ENCODE measurements around the gene TBPL2.
"Not testable (repeated sequence)": the region's sequence is repeated elsewhere in the genome, so short reads cannot be mapped to it uniquely, and the experiment has no call there.

The TBPL2 gene

DNA sequence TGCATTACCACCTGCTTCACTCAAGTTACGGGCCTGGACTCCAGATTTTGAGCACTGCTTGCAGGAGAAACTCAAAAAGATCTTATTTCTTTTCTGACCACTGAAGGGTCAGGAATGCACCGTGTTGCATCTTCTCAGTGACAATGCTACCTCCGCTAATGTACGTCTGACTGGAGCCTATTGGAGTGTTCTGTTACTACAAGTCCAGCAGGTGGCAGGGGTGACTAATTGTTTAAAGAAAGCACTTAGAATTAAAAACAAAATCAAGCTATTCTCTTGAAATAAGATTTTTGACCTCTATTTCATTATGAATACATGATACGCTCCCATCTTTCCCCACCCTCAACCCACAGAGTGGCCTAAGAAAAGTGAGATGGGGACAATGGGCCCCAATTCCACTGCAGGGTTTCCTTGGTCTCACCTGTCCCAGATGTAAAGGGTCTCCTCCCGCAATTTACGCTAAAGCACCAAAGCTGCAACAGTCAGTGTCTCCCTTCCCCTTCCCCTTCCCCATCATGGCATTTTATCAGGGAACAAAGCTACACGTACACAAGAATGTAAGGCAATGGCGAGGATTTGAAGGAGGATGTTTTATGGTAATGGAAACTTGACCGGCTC is 2.2 kb downstream of the TBPL2 start:
- no peak for DNase-seq

DNA sequence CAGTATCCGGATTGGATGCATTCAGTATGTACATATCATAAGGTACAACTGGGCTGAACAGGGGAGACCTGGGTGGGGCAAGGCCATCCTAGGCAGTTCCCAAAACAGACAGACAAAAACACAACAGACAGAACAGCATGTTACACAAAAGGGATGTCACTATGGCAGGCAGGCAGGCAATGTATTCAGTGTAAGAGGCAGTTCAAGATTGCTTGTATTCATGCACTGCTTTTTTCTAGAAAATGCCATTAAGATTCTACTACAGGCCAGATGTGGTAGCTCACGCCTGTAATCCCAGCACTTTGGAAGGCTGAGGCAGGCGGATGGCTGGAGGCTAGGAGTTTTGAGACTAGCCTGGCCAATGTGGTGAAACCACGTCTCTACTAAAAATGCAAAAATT is 3.5 kb downstream of the TBPL2 start:
- DNase-seq = no peak

DNA sequence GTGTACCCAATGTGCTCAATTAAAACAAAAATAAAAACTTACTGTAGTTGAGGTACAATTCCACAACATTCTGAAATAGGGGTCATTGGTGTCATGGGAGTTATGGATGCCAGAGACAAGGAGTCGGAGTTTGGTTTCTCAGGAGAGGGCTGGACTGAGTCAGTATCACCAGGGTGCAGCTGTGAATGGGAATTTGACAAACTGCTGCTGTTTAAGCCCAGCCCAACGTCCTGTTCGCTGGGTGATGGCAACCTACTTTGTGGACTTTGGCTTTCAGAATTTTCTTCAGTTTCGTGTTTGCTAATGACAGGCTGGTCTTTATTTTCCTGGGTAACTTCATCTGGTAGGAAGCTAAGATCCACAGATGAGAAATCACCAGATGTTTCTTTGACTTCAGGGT is 3.9 kb downstream of the TBPL2 start:
- DNase-seq = no peak

DNA sequence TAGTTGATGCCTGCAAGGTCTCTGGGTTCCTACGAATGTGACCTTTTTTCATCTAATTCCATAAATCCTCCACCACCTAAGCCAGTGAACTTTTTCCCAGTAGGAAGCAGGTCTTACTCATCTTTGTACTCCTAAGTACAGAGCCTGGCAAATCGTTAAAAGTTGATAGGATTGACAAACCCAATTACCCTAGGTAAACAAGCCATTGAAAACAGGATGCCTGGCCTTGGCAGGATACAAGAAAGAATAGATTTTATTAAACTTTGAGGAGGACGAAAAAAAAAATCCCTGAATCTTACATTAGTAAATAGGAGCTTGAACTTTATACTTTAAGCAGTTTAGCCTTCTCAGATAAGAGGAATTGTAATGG is 5.6 kb downstream of the TBPL2 start:
- DNase-seq = no peak

DNA sequence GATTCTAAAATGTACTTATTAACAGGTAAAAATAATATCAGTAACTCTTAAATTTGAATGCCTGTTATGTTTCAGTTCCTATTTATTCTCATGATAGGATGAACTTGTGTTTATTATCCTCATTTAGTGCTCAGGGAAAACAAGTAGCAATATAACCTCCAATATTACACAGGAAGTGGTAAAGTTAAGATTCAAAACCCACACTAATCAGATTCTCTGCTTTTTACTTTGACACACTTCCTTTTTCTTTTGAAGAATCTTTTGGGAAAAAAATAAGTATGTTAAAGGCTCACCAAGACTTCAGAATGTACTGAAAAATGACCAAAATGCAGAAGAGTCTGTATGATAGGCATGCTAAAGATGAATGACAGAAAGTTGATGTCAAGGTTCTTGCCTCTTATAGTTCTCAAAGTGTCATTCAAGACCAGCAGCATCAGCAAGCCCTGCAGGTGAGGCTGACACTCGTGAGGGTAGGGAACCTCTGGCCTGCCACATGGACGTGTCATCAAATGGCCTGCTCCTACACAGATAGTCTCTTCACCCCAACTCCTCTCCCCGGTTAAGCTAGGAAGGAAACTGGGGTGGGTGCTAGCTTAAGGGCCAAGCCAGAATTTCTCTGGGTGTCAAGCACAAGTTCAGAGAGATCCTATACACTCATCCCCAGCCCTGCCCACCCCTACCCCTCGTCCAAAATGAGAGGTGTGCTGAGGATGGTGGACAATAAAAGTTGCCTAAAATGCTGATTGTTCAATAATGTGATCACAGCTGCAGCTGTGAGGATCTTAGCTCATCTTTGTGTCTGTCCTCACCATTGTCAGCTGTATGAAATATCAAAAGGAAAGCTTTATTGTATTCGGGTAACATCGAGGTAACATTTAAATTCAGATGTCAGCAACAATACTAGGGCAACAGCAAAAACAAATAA is 6.3 kb downstream of the TBPL2 start:
- peak; percentile 30 for DNase-seq

DNA sequence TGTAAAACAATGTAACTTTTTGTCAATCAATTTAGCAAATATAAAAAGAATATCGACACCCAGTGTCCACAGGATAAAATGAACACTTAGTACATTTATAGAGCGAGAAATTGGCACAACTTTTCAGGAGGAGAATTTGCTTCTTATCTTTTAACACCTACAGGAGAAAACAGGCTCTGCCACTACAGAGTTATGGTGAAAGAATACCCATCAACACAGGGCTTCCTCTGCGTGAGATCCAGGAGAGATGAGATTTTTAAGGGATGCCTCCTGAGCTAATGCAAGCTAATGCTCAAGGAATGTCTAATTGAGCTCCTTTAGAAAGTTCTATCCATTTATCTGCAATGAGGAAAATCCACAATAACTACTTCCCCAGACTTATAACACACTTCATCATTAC is 7.8 kb downstream of the TBPL2 start:
- no peak for DNase-seq

DNA sequence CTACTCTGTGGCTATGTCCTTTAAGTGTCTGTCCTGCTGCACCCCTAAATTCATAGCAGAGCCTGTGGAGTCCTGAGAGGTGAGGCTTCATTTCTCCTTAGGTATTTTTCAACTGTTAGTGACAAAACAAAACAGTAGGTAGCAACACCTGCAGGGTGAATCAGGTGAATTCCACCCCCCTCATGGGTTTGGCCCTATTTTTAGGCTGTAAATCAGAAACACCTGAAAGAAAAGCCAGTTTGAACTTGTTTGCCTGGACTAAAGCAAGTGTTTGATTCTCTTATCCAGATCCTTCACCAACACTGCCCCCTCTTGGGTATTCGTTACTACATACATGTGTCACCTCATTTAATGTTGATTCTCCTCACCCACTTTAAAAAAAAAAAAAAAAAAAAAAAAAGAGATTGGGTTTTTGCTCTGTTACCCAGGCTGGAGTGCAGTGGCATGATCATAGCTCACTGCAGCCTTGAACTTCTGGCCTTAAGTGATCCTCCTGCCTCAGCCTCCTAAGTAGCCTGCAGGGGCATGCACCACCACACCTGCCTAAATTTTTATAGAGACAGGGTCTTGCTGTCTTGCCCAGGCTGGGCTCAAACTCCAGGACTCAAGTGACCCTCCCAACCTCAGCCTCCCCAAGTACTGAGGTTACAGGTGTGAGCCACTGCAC is 10.3 kb downstream of the TBPL2 start:
- DNase-seq = no peak

DNA sequence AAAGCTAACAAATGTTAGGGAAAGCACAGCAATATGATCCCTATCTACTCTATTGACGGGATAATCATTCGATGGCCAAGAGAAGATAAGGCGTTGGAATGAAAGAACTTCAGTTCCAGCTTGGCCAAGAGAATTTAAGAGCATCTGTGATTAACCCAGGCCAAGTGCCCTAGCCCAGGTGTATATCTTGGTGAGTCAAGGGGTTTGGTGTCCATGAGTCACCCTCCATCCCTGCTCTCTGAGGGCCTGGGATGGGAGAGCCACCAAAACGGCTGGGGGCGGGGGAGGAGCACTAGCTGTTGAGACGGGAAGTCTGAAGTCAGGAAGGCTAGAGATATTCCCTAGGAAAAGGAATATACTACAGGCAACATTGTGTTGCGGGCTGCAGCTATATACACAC is 13.0 kb downstream of the TBPL2 start:
- DNase-seq = no peak

DNA sequence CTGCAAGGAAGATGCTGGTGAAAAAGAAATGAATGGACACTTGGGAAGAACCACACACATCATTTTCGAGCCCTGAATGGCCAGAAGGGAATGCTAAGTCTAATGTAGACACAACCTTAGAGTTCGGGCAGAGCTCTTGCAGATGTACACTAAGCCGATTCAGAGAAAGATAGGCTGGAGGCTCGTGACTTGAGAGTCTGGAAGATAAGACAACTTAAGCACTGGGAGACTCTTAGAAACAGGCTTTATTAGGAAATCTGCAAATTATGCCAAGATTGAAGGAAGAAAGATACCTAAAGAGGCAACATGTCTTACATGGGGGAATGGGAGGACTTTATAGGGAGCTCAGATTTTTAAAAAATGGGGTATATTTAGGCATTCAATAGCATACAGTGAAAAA is 13.5 kb downstream of the TBPL2 start:
- DNase-seq = no peak

DNA sequence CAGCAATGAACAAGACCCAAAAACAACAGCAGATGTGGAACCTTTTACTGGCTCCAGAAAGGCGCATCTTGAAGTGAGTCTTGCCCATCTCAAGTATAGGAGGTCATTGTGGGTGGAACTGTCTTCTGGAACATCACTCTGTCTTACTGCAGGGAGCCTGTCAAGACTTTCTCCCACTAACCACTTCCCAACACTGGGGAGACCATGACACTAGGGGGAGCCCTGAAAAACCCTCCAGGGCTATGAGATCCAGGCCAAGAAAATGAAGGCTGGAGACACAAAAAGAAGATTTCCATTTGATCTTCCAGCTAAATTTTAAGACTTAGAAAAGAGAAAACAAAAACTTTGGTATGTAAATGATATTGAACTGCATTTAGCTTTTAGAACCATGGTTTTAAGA is 15.3 kb downstream of the TBPL2 start:
- no peak for DNase-seq

DNA sequence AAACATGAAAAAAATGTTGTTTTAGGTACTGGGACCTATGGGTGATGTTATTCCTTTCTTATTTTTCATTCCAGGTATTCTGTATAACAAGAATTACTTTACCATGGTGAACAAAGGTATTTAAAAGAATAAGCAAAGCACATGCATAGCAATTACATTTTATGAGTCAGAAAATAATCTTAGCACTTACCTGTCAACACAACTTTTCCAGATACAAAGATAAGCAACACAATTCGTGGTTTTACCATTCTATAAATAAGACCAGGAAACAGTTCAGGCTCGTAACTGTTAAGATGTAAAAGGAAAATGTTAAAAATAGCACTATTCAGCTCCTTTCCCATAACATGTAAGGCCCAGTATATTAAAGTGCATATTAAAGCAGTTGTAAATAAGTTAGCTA is 16.4 kb downstream of the TBPL2 start:
- no peak for DNase-seq

DNA sequence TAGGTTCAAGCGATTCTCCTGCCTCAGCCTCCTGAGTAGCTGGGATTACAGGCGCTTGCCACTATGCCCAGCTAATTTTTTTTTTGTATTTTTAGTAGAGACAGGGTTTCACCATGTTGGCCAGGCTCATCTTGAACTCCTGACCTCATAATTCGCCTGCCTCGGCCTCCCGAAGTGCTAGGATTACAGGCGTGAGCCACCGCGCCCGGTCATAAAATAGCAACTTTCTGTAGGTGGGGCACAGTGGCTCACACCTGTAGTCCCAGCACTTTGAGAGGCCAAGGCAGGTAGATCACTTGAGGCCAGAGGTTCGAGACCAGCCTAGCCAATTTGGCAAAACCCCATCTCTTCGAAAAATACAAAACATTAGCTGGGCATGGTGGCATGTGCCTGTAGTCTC is 18.1 kb downstream of the TBPL2 start:
- not testable (repeated sequence) for DNase-seq

DNA sequence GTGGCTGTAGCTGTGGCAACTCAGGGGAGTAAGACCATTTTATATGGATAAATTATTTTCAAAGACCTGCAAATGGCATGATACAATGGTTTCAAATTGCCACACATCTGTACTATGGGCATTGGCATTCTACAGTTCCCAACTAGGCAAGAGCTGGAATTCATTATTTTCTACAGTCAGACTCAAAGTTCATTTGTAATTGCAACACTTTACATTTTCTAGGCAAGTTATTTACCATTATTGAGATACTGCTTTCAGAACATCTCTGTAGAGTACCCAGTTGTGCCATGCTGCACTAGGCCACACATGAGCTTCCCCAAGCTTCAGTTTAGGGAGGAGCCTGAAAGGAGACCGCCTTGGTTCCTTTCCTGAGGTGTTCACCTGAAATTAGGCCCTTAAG is 20.8 kb downstream of the TBPL2 start:
- DNase-seq = no peak

DNA sequence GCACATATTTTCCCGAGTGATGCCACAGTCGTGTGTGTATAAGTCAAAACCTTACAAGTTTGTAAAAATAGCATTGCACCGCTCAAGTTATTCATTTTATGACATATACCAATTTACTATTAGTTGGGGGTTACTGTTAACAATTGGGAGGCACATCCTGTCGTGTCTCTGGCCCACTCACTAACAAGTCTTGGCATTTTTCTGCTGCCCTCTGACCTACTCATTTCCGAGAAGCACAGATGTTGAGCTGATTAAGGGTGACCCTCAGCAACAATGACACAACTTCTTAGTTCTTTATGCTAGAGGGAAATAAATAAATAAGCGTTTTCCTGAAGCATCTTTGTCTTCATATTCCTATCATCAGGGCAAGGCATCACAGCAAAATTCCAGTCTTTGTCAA is 22.0 kb downstream of the TBPL2 start:
- DNase-seq = no peak

DNA sequence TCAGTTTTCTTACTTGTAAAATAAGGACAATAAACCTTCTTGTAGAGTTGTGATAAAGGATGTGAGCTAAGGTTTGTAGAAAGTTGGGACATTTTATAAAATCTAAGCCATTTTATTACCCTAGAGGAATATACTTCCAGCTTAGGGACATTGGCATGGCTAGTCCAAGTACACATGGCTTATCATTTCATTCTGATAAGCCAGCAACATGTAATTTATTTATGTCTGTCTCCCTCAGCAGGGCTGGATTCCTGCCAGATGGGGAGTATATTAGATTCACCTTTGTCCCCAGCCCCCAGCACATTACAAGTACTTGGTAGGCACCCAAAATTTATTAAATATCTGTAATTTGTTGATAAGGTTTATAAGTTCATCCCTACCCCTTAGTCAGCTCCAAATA is 22.5 kb downstream of the TBPL2 start:
- no peak for DNase-seq

DNA sequence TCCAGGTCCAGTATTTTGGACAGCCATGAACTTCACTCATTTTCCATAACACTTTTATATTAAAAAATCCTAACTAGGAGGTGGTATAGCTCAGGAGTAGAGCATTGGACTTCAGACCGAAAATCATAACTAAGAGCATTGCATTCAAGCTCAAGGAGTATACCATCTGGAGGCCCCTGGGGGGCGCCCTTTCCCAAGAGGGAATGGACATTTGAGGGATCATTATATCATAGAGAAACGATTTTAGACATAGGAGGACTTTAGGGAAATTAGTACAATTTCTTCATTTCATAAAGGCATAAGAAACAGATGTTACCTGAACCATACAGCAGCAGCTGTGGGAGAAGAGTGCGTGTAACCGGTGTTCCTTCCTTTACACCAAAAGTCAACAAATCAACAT is 23.6 kb downstream of the TBPL2 start:
- no peak for DNase-seq

DNA sequence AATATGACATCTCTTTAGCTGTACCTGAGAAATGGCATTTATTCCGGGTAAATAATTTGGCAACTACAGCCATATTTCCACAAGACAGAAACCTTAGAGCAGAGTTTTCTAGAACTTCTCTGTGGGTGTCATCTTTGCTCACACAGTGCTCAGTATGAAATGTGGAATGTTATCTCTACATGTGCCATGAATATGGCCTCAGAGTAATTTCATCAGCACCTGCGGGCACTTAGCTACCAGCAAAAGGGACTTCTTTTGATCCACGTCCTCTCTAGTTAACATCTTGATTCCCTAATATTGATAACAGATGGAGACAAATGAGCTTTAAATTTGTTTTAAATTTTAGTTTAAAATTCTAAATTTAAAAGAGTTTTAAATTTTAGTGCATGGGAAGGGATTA is 25.9 kb downstream of the TBPL2 start:
- DNase-seq = no peak

DNA sequence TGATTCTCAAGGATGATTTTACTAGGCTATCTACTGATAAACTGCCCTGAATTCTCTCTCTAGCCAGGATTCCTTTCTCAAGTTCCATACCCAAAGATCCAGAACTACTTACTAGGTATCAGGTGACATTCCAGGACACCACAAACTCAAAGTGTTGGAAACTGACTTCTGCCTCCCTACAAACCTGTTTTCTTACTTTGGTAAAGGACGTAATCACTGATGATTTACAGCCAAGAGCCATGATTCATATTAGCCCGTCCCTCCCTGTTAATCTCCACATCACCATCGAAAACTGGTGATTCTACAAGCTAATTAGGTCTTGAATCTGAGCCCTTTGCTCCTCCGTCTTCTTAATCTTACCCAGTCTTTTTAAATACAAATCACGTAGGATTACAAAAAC is 27.7 kb downstream of the TBPL2 start:
- DNase-seq = no peak

DNA sequence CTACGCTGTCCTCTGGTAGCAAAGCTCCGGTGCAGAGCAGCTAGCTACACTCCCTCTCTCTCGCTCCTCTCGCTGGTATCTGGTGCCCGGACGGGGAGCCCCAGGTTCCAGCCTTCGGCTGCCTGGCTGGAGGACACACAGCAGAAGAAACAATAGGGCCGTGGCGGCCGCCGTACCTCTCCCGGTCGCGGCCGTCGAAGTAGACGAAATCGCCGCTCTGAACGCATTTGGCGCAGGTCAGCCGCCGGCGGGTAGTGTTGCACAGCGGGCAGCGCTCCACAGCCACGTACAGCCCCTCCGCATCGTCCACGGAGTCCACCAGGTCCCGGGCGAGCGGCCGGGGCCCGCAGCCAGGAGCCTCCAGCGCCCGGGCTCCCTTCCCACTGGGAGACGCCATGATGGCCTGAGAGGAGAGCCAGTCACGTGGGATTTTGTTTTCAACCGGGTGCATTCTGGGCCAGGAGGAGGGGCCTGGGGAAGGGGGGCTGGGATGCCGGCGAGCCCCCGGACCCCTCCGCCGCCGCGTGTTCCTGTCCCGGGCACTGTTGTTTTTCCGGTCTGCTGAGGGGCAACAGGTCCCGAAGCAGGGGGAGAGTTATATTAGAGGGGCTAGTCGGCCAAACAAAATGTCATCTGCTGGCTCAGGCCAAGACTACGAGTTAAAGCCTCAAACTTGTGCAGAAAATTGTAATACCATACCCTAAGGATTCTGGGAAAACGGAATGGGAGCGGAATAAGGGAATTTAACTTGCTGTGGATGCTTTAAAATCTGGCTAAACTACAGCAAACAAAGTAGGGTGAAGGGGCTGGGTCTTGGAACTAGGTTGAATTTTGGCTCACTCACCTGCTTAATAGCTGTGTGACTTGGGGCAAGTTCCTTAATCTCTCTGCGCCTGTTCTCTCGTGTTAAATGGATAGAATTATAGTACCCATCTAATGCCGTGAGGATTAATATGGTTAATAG is 28.7 kb downstream of the TBPL2 start, which contains the start of gene ATG14:
ATG14 (minus strand) TSS at position 405 of the 964 bp plus-strand sequence; CDS start at position 397, 8 bp downstream.
- peak; percentile 70 for DNase-seq

DNA sequence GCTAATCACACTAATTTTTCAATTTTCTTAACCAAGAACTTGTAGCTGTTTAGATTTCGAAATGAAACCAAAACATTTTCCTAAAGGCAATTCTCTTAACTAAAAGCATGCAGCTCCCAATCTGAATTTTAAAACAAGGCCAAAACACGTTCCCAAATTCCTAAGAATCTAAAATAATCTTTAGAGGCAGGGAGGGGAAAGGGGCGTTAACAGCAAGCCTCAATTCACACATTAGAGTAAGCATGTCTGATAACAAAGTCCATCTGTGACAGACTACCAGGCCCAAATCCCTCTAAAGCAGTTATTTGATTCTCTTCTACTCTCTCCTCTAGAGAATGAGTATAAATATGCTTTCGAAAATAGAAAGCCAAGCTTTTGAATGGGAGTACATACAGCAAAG is 29.5 kb downstream of the TBPL2 start:
- no peak for DNase-seq

DNA sequence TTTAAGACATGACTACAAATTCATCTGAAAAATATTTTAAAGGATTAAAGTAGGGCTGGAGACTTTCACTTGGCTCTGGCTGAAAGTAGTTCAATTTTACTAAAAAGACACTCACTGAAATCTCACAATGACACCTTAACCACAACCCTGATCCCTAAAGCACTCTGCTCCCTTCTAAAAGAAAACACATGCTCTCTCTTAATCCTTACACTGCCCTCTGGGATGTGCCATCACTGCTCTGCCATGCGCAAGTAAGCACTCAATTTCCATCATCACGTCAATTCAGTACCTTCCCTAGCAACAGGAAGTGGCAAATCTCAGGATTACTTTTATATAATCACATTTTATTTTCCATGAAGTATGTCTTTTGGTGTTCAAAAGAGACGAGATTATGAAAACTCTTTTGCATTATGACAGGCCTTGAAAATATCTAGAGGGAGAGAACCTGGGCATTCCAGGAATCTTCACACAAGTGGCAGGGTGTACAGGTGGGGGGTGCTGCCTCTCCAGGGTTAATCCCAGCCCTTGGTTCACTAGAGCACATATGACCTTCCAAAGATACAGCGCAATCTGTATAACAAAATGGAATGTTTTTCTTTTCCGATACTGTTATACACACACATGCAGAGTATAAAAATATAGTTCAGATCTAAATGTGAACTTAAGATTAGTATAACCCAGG is 36.1 kb downstream of the TBPL2 start:
- DNase-seq = no peak

DNA sequence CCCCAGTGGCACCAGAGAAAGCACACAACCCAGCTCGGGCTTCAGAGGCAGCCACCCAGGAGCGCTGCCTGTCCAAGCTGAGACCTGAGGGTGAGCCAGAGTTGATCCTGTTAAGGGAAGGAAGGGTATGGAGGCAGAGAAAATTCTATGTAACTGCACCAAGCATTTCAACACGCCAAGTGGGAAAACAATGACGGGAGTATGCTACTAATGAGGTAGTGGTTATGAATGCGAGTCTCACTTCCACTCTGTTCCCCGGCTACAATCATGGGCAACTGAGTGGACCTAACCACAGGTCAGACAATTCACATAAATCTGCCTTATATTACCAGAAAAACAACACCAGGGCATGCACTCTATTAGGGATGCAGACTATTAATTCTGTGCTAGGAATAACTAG is 38.7 kb downstream of the TBPL2 start:
- DNase-seq = no peak
